ENCODE results near the gene ZNF157. TPM values are rescaled to one million over a fixed set of nuclear protein-coding genes. Genes with fewer than 3 reads are reported as not detected.

The ZNF157 gene
- under 0.01 and 0.07 TPM in 2 replicates for total RNA-seq

DNA sequence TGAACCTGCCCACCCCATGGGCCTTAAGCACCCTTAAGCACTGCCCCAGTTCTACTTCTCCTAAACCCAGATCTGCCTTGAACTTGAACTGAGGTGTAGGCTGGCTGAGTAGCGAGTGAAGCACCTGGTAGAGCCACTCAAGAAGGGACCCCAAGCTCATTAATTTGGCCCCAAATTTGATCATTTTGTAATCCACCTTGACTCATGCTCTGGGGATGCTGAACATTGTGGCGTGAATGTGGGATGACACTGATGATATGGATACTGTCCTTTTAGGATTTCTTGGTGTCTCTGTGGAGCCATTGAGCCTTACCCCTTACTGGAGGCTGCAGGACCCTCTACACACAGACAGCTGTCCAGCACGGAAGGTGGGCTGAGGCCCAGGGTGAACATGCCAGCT is at the start of gene ZNF157:
Gene ZNF157 (plus strand): TSS at position 301 of the 400 bp plus-strand sequence. CDS start 91 bp downstream, at position 392.

Other genes with a start within 250 kb of the ZNF157 start
- gene NDUFB11, start 225.9 kb upstream of the ZNF157 start, total RNA-seq = 28.8 and 32.5 TPM in 2 replicates
- gene RBM10, start 225.4 kb upstream of the ZNF157 start, total RNA-seq = 31.4 and 50.2 TPM in 2 replicates
- gene UBA1, start 176.7 kb upstream of the ZNF157 start, total RNA-seq = 99.5 and 156 TPM in 2 replicates
- gene CDK16, start 151.9 kb upstream of the ZNF157 start, total RNA-seq = 85.8 and 151 TPM in 2 replicates
- gene USP11, start 137.6 kb upstream of the ZNF157 start, total RNA-seq = 7.5 and 14.6 TPM in 2 replicates
- gene ZNF41, start 112.6 kb downstream of the ZNF157 start, total RNA-seq = 4.8 and 7.5 TPM in 2 replicates
- 8.9 and 17.8 TPM in 2 replicates for gene ARAF, start 190.6 kb downstream of the ZNF157 start, total RNA-seq
- gene TIMP1, start 211.9 kb downstream of the ZNF157 start, total RNA-seq = 27.7 and 45.8 TPM in 2 replicates
- gene SYN1, start 249.3 kb downstream of the ZNF157 start, total RNA-seq = under 0.01 and 0.07 TPM in 2 replicates

Measured in nasal cavity respiratory epithelium epithelial cell of viscerocranial mucosa (primary cell).